Measurements from ENCODE around the gene NUTM2G. TPM values are rescaled to one million over a fixed set of nuclear protein-coding genes. Genes with fewer than 3 reads are reported as not detected.
"Not testable (repeated sequence)": the region's sequence is repeated elsewhere in the genome, so short reads cannot be mapped to it uniquely, and the experiment has no call there.

The NUTM2G gene
- total RNA-seq, 2 experiments from 2014 or later, result not detected

- H3K27ac Mint-ChIP-seq; H3K4me1 Mint-ChIP-seq (ENCODE audit: low read depth); H3K4me3 Mint-ChIP-seq; DNase-seq; H3K36me3 Mint-ChIP-seq (ENCODE audit: low read depth); H3K27me3 Mint-ChIP-seq (ENCODE audit: low read depth); intact Hi-C loops (cut with micrococcal nuclease); H3K9me3 Mint-ChIP-seq; CTCF ChIA-PET: not testable (repeated sequence)
Observed at GRCh38 chr9:96925587-96925986, 3.1 kb upstream of the NUTM2G start.

- H3K9me3 Mint-ChIP-seq; DNase-seq; H3K36me3 Mint-ChIP-seq (ENCODE audit: low read depth); H3K4me1 Mint-ChIP-seq (ENCODE audit: low read depth); H3K27me3 Mint-ChIP-seq (ENCODE audit: low read depth); H3K4me3 Mint-ChIP-seq; intact Hi-C loops (cut with micrococcal nuclease); CTCF ChIA-PET; H3K27ac Mint-ChIP-seq: not testable (repeated sequence)
Observed at GRCh38 chr9:96931665-96932064, 3.0 kb downstream of the NUTM2G start.

GRCh38 chr9:96934097-96934496 is 5.5 kb downstream of the NUTM2G start:
- CTCF ChIA-PET, result not testable (repeated sequence)

GRCh38 chr9:96934706-96935105 is 6.1 kb downstream of the NUTM2G start:
- not testable (repeated sequence) for H3K4me1 Mint-ChIP-seq (ENCODE audit: low read depth)

More at GRCh38 chr9:96934097-96934496, 5.5 kb downstream of the NUTM2G start:
- H3K27ac Mint-ChIP-seq; H3K4me3 Mint-ChIP-seq; H3K27me3 Mint-ChIP-seq (ENCODE audit: low read depth); intact Hi-C loops (cut with micrococcal nuclease); H3K4me1 Mint-ChIP-seq (ENCODE audit: low read depth); H3K9me3 Mint-ChIP-seq; DNase-seq; H3K36me3 Mint-ChIP-seq (ENCODE audit: low read depth): not testable (repeated sequence)

GRCh38 chr9:96935401-96935800 is 6.8 kb downstream of the NUTM2G start:
- DNase-seq; H3K4me3 Mint-ChIP-seq; H3K27me3 Mint-ChIP-seq (ENCODE audit: low read depth); H3K36me3 Mint-ChIP-seq (ENCODE audit: low read depth); H3K27ac Mint-ChIP-seq; H3K4me1 Mint-ChIP-seq (ENCODE audit: low read depth); CTCF ChIA-PET; intact Hi-C loops (cut with micrococcal nuclease); H3K9me3 Mint-ChIP-seq: not testable (repeated sequence)

More at GRCh38 chr9:96934706-96935105, 6.1 kb downstream of the NUTM2G start:
- intact Hi-C loops (cut with micrococcal nuclease); H3K27me3 Mint-ChIP-seq (ENCODE audit: low read depth); H3K36me3 Mint-ChIP-seq (ENCODE audit: low read depth); DNase-seq; H3K9me3 Mint-ChIP-seq; H3K4me3 Mint-ChIP-seq; H3K27ac Mint-ChIP-seq; CTCF ChIA-PET: not testable (repeated sequence)

- H3K27ac Mint-ChIP-seq; H3K9me3 Mint-ChIP-seq; CTCF ChIA-PET; DNase-seq; intact Hi-C loops (cut with micrococcal nuclease); H3K4me1 Mint-ChIP-seq (ENCODE audit: low read depth); H3K36me3 Mint-ChIP-seq (ENCODE audit: low read depth); H3K4me3 Mint-ChIP-seq; H3K27me3 Mint-ChIP-seq (ENCODE audit: low read depth): not testable (repeated sequence)
Observed at GRCh38 chr9:96937442-96937841, 8.8 kb downstream of the NUTM2G start.

GRCh38 chr9:96938957-96939665 is 10.5 kb downstream of the NUTM2G start:
- H3K4me3 Mint-ChIP-seq; intact Hi-C loops (cut with micrococcal nuclease): not testable (repeated sequence)

GRCh38 chr9:96940982-96941381 is 12.3 kb downstream of the NUTM2G start:
- DNase-seq; intact Hi-C loops (cut with micrococcal nuclease); CTCF ChIA-PET; H3K4me3 Mint-ChIP-seq; H3K27me3 Mint-ChIP-seq (ENCODE audit: low read depth); H3K4me1 Mint-ChIP-seq (ENCODE audit: low read depth); H3K9me3 Mint-ChIP-seq; H3K36me3 Mint-ChIP-seq (ENCODE audit: low read depth); H3K27ac Mint-ChIP-seq: not testable (repeated sequence)

More at GRCh38 chr9:96938957-96939665, 10.5 kb downstream of the NUTM2G start:
- H3K27me3 Mint-ChIP-seq (ENCODE audit: low read depth); H3K36me3 Mint-ChIP-seq (ENCODE audit: low read depth); H3K4me1 Mint-ChIP-seq (ENCODE audit: low read depth); H3K27ac Mint-ChIP-seq; DNase-seq; H3K9me3 Mint-ChIP-seq; CTCF ChIA-PET: not testable (repeated sequence)

- H3K4me1 Mint-ChIP-seq (ENCODE audit: low read depth); H3K4me3 Mint-ChIP-seq; intact Hi-C loops (cut with micrococcal nuclease); H3K27me3 Mint-ChIP-seq (ENCODE audit: low read depth); CTCF ChIA-PET; H3K9me3 Mint-ChIP-seq; DNase-seq; H3K36me3 Mint-ChIP-seq (ENCODE audit: low read depth); H3K27ac Mint-ChIP-seq: not testable (repeated sequence)
Observed at GRCh38 chr9:96941628-96942027, 13.0 kb downstream of the NUTM2G start.

GRCh38 chr9:96942181-96942580 is 13.5 kb downstream of the NUTM2G start:
- H3K4me3 Mint-ChIP-seq; intact Hi-C loops (cut with micrococcal nuclease); H3K27me3 Mint-ChIP-seq (ENCODE audit: low read depth); CTCF ChIA-PET; DNase-seq; H3K36me3 Mint-ChIP-seq (ENCODE audit: low read depth); H3K4me1 Mint-ChIP-seq (ENCODE audit: low read depth); H3K9me3 Mint-ChIP-seq; H3K27ac Mint-ChIP-seq: not testable (repeated sequence)

- H3K9me3 Mint-ChIP-seq; H3K4me3 Mint-ChIP-seq; DNase-seq; CTCF ChIA-PET; H3K27me3 Mint-ChIP-seq (ENCODE audit: low read depth); H3K4me1 Mint-ChIP-seq (ENCODE audit: low read depth); intact Hi-C loops (cut with micrococcal nuclease); H3K27ac Mint-ChIP-seq; H3K36me3 Mint-ChIP-seq (ENCODE audit: low read depth): not testable (repeated sequence)
Observed at GRCh38 chr9:96949346-96949745, 20.7 kb downstream of the NUTM2G start.

- H3K4me3 Mint-ChIP-seq; H3K27ac Mint-ChIP-seq; H3K27me3 Mint-ChIP-seq (ENCODE audit: low read depth); H3K36me3 Mint-ChIP-seq (ENCODE audit: low read depth); DNase-seq; CTCF ChIA-PET; H3K4me1 Mint-ChIP-seq (ENCODE audit: low read depth); H3K9me3 Mint-ChIP-seq; intact Hi-C loops (cut with micrococcal nuclease): not testable (repeated sequence)
Observed at GRCh38 chr9:96950539-96950938, 21.9 kb downstream of the NUTM2G start.

- CTCF ChIA-PET; H3K4me3 Mint-ChIP-seq; H3K4me1 Mint-ChIP-seq (ENCODE audit: low read depth); H3K27me3 Mint-ChIP-seq (ENCODE audit: low read depth); intact Hi-C loops (cut with micrococcal nuclease); H3K36me3 Mint-ChIP-seq (ENCODE audit: low read depth); H3K27ac Mint-ChIP-seq; H3K9me3 Mint-ChIP-seq; DNase-seq: not testable (repeated sequence)
Observed at GRCh38 chr9:96967591-96967990, 38.9 kb downstream of the NUTM2G start.
